Spleen (tissue), 11 donors: Measurements from ENCODE around the gene SEMA3G. TPM values are rescaled to one million over a fixed set of nuclear protein-coding genes. Genes with fewer than 3 reads are reported as not detected.

Source experiments
- DNase-seq: peaks from one replicate; pipeline ENCODE4 v3.0.0-alpha.2; 2020
- H3K27ac ChIP-seq, 8 donors: fragments of 200-600 bp; sonication (generic) in 7 of 8; 1 replicate in 4 of 8; 2 replicates in 4 of 8; pipeline versions ENCODE4 v1.5.0 to v1.8.0; 2016 to 2021; ENCODE audit warnings: inconsistent platforms in 4 of 8, mild to moderate bottlenecking in 4 of 8, moderate library complexity in 1 of 8
- H3K27me3 ChIP-seq, 7 donors: fragments of 200-600 bp; sonication (generic) in 6 of 7; replicated peaks in 1 of 7; 1 replicate in 4 of 7; 2 replicates in 3 of 7; pipeline versions ENCODE4 v1.5.0 to v1.8.0; 2016 to 2021; ENCODE audit warnings: inconsistent platforms in 3 of 7, mild to moderate bottlenecking in 1 of 7
- H3K36me3 ChIP-seq, 6 donors: fragments of 200-600 bp; sonication (generic) in 5 of 6; 1 replicate in 4 of 6; 2 replicates in 2 of 6; pipeline versions ENCODE4 v1.5.0 to v1.8.0; 2016 to 2021; ENCODE audit warnings: inconsistent platforms in 2 of 6
- H3K4me1 ChIP-seq, 6 donors: fragments of 200-600 bp; sonication (generic) in 5 of 6; 1 replicate in 3 of 6; 2 replicates in 3 of 6; pipeline versions ENCODE4 v1.5.0 to v1.8.0; 2016 to 2021; ENCODE audit warnings: inconsistent platforms in 3 of 6
- H3K4me3 ChIP-seq, 8 donors: fragments of 200-600 bp; sonication (generic) in 7 of 8; 1 replicate in 4 of 8; 2 replicates in 4 of 8; pipeline versions ENCODE4 v1.5.0 to v1.8.0; 2016 to 2021; ENCODE audit warnings: inconsistent platforms in 4 of 8, mild to moderate bottlenecking in 4 of 8, moderate library complexity in 2 of 8
- H3K9me3 ChIP-seq, 8 donors: fragments of 200-600 bp; sonication (generic) in 7 of 8; 1 replicate in 4 of 8; 2 replicates in 4 of 8; pipeline versions ENCODE4 v1.5.0 to v1.8.0; 2016 to 2021; ENCODE audit warnings: inconsistent platforms in 4 of 8
- POLR2A ChIP-seq, 3 donors: fragments of 450-650 bp; IDR thresholded peaks; one replicate each; pipeline ENCODE4 v1.5.1; 2017; ENCODE audit warnings: antibody characterized with exemption in 3 of 3, mild to moderate bottlenecking in 1 of 3
- POLR2AphosphoS5 ChIP-seq, 3 donors: sonication (generic); formaldehyde crosslinking; IDR thresholded peaks; one replicate each; pipeline ENCODE4 v1.5.1; 2017; ENCODE audit warnings: antibody characterized with exemption in 3 of 3
- WGBS, 5 donors: extraction: QIAGEN DNeasy Blood & Tissue Kit in 3 of 5; methylation state at CpG; one replicate each; pipeline versions ENCODE4 v1.1.5 to v1.1.7; 2013 to 2018; 5-methylcytosine and 5-hydroxymethylcytosine counted together
- intact Hi-C: fragments of 100-400 bp; cut with DNase I; formaldehyde crosslinking; loops from one replicate; pipeline ENCODE4 v1.15.0; 2023; ENCODE audit warnings: low total_unique reads
- polyA plus RNA-seq, 3 donors: library from polyadenylated mRNA; stranded (reverse); fragments of 200-250 nt; gene quantifications; one replicate each; pipeline ENCODE4 v1.2.1, GENCODE V29; 2013
- total RNA-seq, 7 donors: library from RNA; depleted of rRNA in 3 of 7; stranded (reverse); fragments of >200 nt in 3 of 7; fragmentation: NEBNext Ultra II Directional in 4 of 7; extraction: Animal tissue kit (Norgen Biotek cat#: 25700) in 4 of 7; gene quantifications; one replicate each; pipeline versions ENCODE4 v1.1.0 to v1.2.1, GENCODE V29; 2016 to 2021
- TF ChIP-seq, protein P1 (sequence below), 11 experiments: fragments of 200-600 bp in 7 of 11; fragments of 450-650 bp in 4 of 11; sonication (generic) in 4 of 11; IDR thresholded peaks in 8 of 11; conservative IDR thresholded peaks in 3 of 11; 1 replicate in 7 of 11; 2 replicates in 4 of 11; pipeline versions ENCODE4 v1.4.0 to v1.8.0; 2016 to 2021; ENCODE audit warnings: antibody characterized with exemption in 11 of 11, inconsistent platforms in 4 of 11, mild to moderate bottlenecking in 1 of 11
- donor health status: healthy with polysubstance abuse.
- donor health status: DM: no; HTN: no; CAD: no; lungs with moderate emphysema.
- donor health status: DM: no; HTN: no; CAD: no.
- donor health status: Bipolar disorder and iron deficiency.
- donor health status: healthy.
- donor health status: DM: no; HTN: no; CAD: no.
- donor health status: DM: yes; HTN: yes; CAD: no.

SEMA3G gene
- total and polyA plus RNA-seq, 10 donors = 1.0 to 20.2 (median 9.5) TPM

DNA sequence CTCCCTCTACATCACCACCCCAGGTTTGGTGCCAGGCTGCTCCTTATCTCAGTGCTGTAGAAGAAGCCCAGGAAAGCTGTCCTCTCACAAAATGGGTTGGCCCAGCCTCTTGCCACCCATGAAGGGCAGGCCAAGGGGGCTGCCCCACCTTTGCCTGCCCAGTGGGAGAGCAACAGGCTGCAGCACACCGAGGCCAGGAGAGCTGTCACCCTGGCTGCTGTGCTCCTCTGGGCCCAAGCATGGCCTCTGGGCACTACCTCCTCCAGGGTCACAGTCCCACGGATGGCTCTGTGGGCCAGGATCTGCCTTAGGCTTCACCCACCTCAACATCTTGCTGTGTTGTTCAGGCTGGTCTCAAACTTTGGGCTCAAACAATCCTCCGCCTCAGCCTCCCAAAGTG, 43.8 kb upstream of the SEMA3G start:
- Histone ChIP-seq H3K4me1 (peaks cover 11 to 77% (median 43%) of the 10 kb centered on the region in 6 donors), H3K27ac (no peak overlapping the region), H3K36me3 (peaks cover 0 to 99% (median 76%) of the 10 kb centered on the region in 6 donors), H3K4me3 (no peak overlapping the region), H3K27me3 (no peaks in the 10 kb centered on the region), H3K9me3 (no peaks in the 10 kb centered on the region)
- WGBS, 5 donors = 90 to 100% (median 93%) methylated on average over 1 to 3 of the region's 3 CpGs
- intact Hi-C loops = no loop called here
- DNase-seq = peak; percentile 63
- TF ChIP-seq, protein P1, sequence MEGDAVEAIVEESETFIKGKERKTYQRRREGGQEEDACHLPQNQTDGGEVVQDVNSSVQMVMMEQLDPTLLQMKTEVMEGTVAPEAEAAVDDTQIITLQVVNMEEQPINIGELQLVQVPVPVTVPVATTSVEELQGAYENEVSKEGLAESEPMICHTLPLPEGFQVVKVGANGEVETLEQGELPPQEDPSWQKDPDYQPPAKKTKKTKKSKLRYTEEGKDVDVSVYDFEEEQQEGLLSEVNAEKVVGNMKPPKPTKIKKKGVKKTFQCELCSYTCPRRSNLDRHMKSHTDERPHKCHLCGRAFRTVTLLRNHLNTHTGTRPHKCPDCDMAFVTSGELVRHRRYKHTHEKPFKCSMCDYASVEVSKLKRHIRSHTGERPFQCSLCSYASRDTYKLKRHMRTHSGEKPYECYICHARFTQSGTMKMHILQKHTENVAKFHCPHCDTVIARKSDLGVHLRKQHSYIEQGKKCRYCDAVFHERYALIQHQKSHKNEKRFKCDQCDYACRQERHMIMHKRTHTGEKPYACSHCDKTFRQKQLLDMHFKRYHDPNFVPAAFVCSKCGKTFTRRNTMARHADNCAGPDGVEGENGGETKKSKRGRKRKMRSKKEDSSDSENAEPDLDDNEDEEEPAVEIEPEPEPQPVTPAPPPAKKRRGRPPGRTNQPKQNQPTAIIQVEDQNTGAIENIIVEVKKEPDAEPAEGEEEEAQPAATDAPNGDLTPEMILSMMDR (IDR thresholded peaks at IDR 0.05 in 8 of 11, conservative IDR thresholded peaks at IDR 0.05 in 3 of 11) = no peak
- no peak for TF ChIP-seq POLR2A (IDR thresholded peaks at IDR 0.05)
- TF ChIP-seq POLR2AphosphoS5 (IDR thresholded peaks at IDR 0.05) = no peak

DNA sequence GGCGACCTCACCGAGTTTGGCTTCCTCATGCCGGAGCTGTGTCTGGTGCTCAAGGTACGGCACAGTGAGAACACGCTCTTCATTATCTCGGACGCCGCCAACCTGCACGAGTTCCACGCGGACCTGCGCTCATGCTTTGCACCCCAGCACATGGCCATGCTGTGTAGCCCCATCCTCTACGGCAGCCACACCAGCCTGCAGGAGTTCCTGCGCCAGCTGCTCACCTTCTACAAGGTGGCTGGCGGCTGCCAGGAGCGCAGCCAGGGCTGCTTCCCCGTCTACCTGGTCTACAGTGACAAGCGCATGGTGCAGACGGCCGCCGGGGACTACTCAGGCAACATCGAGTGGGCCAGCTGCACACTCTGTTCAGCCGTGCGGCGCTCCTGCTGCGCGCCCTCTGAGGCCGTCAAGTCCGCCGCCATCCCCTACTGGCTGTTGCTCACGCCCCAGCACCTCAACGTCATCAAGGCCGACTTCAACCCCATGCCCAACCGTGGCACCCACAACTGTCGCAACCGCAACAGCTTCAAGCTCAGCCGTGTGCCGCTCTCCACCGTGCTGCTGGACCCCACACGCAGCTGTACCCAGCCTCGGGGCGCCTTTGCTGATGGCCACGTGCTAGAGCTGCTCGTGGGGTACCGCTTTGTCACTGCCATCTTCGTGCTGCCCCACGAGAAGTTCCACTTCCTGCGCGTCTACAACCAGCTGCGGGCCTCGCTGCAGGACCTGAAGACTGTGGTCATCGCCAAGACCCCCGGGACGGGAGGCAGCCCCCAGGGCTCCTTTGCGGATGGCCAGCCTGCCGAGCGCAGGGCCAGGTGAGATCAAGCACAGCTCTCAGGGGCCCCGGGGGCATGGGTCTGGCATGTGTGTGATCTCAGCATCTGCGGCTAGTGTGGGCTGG, 43.1 kb upstream of the SEMA3G start:
- Histone ChIP-seq H3K4me1 (peaks cover 11 to 77% (median 42%) of the 10 kb centered on the region in 6 donors), H3K36me3 (peaks cover 0 to 99% (median 78%) of the 10 kb centered on the region in 6 donors)
- 96 to 97% (median 97%) methylated on average over 46 to 59 of the region's 59 CpGs for WGBS, 5 donors

DNA sequence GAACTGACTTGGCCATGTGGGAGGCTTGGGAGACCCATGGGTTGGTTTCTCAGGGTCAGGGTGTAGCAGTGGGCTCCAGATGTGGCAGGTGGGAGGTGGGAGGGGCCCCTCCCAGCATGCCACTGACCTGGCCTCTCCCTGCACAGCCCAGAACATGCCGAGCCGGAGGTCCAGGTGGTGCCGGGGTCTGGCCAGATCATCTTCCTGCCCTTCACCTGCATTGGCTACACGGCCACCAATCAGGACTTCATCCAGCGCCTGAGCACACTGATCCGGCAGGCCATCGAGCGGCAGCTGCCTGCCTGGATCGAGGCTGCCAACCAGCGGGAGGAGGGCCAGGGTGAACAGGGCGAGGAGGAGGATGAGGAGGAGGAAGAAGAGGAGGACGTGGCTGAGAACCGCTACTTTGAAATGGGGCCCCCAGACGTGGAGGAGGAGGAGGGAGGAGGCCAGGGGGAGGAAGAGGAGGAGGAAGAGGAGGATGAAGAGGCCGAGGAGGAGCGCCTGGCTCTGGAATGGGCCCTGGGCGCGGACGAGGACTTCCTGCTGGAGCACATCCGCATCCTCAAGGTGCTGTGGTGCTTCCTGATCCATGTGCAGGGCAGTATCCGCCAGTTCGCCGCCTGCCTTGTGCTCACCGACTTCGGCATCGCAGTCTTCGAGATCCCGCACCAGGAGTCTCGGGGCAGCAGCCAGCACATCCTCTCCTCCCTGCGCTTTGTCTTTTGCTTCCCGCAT, 42.3 kb upstream of the SEMA3G start:
- H3K4me3 ChIP-seq = no peak overlapping the region
- WGBS, 5 donors = 86 to 92% (median 89%) methylated on average over 30 to 31 of the region's 31 CpGs
- no peaks in the 10 kb centered on the region for H3K9me3 ChIP-seq
- H3K27me3 ChIP-seq = no peaks in the 10 kb centered on the region
- DNase-seq = peak; percentile 64
- TF ChIP-seq, protein P1 (IDR thresholded peaks at IDR 0.05 in 8 of 11, conservative IDR thresholded peaks at IDR 0.05 in 3 of 11) = no peak
- peak in 2 of 3 donors; percentile 25 to 33 for TF ChIP-seq POLR2AphosphoS5 (IDR thresholded peaks at IDR 0.05)
- no peak for TF ChIP-seq POLR2A (IDR thresholded peaks at IDR 0.05)
- H3K27ac ChIP-seq = no peak overlapping the region
- H3K36me3 ChIP-seq = peaks cover 0 to 99% (median 79%) of the 10 kb centered on the region in 6 donors
- intact Hi-C loops = no loop called here
- peaks cover 6 to 69% (median 37%) of the 10 kb centered on the region in 6 donors for H3K4me1 ChIP-seq

More for the DNA sequence above, 43.1 kb upstream of the SEMA3G start:
- Histone ChIP-seq H3K9me3 (no peaks in the 10 kb centered on the region), H3K27me3 (no peaks in the 10 kb centered on the region), H3K4me3 (no peak overlapping the region), H3K27ac (no peak overlapping the region)
- intact Hi-C loops = no loop called here
- TF ChIP-seq, protein P1 (IDR thresholded peaks at IDR 0.05 in 8 of 11, conservative IDR thresholded peaks at IDR 0.05 in 3 of 11) = no peak
- TF ChIP-seq POLR2AphosphoS5 (IDR thresholded peaks at IDR 0.05) = peak in 1 of 3 donors; percentile 34
- peak; percentile 73 for DNase-seq
